ENCODE results near the gene IL1R1. TPM values are rescaled to one million over a fixed set of nuclear protein-coding genes. Genes with fewer than 3 reads are reported as not detected.

Gene IL1R1
- total RNA-seq, 4 donors from 2014 or later, result 41.5 to 157 (median 56.6) TPM

DNA sequence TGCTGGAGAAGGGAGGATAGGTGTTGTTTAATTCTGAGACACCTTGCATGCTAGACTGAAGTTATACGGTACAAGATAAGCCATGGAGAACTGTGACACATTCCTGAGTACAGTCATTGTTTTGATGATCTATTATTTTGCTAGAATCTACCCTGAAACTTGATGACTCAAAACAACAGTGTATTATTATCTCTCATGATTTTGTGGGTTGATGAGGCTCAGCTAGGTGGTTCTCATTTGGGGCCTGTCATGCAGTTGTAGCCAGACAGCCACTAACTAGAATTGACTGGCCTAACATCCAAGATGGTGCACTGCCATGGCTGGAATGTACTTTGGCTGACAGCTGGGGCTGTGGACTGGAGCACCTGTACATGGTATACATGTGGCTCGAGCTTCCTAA, 5.4 kb upstream of the IL1R1 start:
- no peak for DNase-seq (ENCODE audit: extremely low spot score)
- Histone ChIP-seq H3K27me3 (no peaks in the 10 kb centered on the region), H3K4me3 (no peak overlapping the region), H3K9me3 (no peaks in the 10 kb centered on the region), H3K4me1 (peaks cover 5 to 16% (median 13%) of the 10 kb centered on the region in 4 donors), H3K27ac (replicated peaks in 1 of 4) (no peak overlapping the region), H3K36me3 (no peaks in the 10 kb centered on the region)
- intact Hi-C loops (cut with DNase I), result no loop called here
- 88% methylated on average over 2 of the region's 2 CpGs for WGBS
- no peak for TF ChIP-seq EP300 (IDR thresholded peaks at IDR 0.05)
- no peak for TF ChIP-seq POLR2A (IDR thresholded peaks at IDR 0.05; ENCODE audit: low read depth)
- TF ChIP-seq, protein P1, sequence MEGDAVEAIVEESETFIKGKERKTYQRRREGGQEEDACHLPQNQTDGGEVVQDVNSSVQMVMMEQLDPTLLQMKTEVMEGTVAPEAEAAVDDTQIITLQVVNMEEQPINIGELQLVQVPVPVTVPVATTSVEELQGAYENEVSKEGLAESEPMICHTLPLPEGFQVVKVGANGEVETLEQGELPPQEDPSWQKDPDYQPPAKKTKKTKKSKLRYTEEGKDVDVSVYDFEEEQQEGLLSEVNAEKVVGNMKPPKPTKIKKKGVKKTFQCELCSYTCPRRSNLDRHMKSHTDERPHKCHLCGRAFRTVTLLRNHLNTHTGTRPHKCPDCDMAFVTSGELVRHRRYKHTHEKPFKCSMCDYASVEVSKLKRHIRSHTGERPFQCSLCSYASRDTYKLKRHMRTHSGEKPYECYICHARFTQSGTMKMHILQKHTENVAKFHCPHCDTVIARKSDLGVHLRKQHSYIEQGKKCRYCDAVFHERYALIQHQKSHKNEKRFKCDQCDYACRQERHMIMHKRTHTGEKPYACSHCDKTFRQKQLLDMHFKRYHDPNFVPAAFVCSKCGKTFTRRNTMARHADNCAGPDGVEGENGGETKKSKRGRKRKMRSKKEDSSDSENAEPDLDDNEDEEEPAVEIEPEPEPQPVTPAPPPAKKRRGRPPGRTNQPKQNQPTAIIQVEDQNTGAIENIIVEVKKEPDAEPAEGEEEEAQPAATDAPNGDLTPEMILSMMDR (IDR thresholded peaks at IDR 0.05), result no peak
- TF ChIP-seq POLR2AphosphoS5 (IDR thresholded peaks at IDR 0.05), result no peak

DNA sequence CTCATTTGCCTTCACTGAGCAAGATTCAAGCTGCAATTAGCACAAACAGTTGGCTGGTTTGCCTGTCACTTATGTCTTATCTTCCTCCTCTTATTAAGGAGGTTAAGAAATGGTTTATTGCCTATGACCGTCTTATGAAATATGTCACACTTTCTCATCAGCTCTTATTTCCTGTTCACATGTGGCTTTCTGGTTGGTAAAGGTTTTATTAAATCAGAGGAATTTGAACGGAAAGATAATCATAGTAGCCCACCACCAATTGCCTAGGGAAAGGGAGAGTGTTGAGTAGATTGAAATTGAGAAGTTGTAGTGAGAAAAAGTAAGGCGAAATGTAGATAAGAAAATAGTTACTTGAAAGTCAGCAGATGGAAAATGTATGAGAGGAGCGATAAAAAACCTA, 4.2 kb upstream of the IL1R1 start:
- H3K27ac ChIP-seq (replicated peaks in 1 of 4), result no peak overlapping the region
- intact Hi-C loops (cut with DNase I), result no loop called here

DNA sequence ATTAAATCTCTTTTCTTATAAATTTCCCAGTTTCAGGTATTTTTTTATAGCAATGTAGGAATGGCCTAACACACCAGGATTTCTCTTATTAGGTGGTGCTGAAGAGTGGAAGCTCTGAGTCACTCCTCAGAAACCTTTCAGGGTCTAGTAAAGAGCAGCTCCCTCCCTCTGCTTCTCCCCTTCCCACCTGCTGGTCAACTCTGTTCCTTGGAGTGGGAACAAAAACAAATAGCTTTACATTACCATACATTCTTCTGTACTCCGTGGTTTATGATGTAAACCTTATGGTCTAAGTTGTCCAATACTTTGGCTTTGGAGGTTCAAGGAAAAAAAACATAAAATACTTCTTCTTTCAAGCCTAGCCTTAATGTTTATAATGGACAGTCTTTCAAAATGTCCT, 2.7 kb upstream of the IL1R1 start:
- peaks cover 0 to 4% (median 0%) of the 10 kb centered on the region in 4 donors for H3K9me3 ChIP-seq
- no peaks in the 10 kb centered on the region for H3K27me3 ChIP-seq
- H3K4me3 ChIP-seq, result no peak overlapping the region
- H3K27ac ChIP-seq (replicated peaks in 1 of 4), result no peak overlapping the region
- TF ChIP-seq POLR2AphosphoS5 (IDR thresholded peaks at IDR 0.05) (no peak), EP300 (IDR thresholded peaks at IDR 0.05) (no peak), POLR2A (IDR thresholded peaks at IDR 0.05; ENCODE audit: low read depth) (no peak)
- TF ChIP-seq, protein P1 (IDR thresholded peaks at IDR 0.05), result no peak
- WGBS, result 74% methylated on average over 1 of the region's 1 CpG
- peaks cover 5 to 37% (median 25%) of the 10 kb centered on the region in 4 donors for H3K4me1 ChIP-seq
- peaks cover 0 to 2% (median 0%) of the 10 kb centered on the region in 4 donors for H3K36me3 ChIP-seq
- intact Hi-C loops (cut with DNase I), result loop anchor here (5.0 kb wide), 1 partner anchor 78 kb away; no protein-coding TSS in a partner anchor
- DNase-seq (ENCODE audit: extremely low spot score), result no peak

More for the DNA sequence above, 4.2 kb upstream of the IL1R1 start:
- 83% methylated on average over 4 of the region's 4 CpGs for WGBS
- TF ChIP-seq, protein P1 (IDR thresholded peaks at IDR 0.05), result no peak
- TF ChIP-seq POLR2AphosphoS5 (IDR thresholded peaks at IDR 0.05), result no peak
- no peak for TF ChIP-seq POLR2A (IDR thresholded peaks at IDR 0.05; ENCODE audit: low read depth)
- TF ChIP-seq EP300 (IDR thresholded peaks at IDR 0.05), result no peak
- peaks cover 5 to 23% (median 18%) of the 10 kb centered on the region in 4 donors for H3K4me1 ChIP-seq
- DNase-seq (ENCODE audit: extremely low spot score), result no peak
- no peaks in the 10 kb centered on the region for H3K27me3 ChIP-seq
- no peak overlapping the region for H3K4me3 ChIP-seq
- no peaks in the 10 kb centered on the region for H3K9me3 ChIP-seq
- no peaks in the 10 kb centered on the region for H3K36me3 ChIP-seq

DNA sequence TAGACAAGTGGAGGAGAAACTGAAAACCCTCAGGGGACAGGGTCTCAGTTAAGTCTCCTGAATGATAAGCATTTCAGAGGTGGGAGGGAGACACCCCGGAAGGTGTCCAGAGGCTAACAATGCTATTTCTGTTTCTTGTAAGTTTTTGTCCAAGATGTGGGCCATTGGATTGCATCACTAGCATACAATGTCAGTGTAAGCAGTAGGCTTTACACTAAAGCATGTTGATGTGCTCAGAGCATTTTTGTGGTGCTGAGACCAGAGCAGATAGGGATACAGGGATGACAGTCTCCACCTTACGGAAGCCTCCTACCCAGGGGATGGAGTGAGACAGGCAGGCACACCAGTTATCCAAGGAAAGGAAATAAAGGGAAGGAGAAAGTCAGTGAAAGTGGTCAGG, 2.2 kb upstream of the IL1R1 start:
- H3K27ac ChIP-seq (replicated peaks in 1 of 4), result peak overlapping the region in 2 of 4 donors; percentile 89 to 94
- H3K9me3 ChIP-seq, result peaks cover 0 to 9% (median 3%) of the 10 kb centered on the region in 4 donors
- intact Hi-C loops (cut with DNase I), result loop anchor here (5.0 kb wide), 1 partner anchor 78 kb away; no protein-coding TSS in a partner anchor
- H3K4me1 ChIP-seq, result peaks cover 5 to 41% (median 27%) of the 10 kb centered on the region in 4 donors
- 94% methylated on average over 2 of the region's 2 CpGs for whole genome bisulfite sequencing
- H3K36me3 ChIP-seq, result peaks cover 0 to 8% (median 0%) of the 10 kb centered on the region in 4 donors
- no peak overlapping the region for H3K4me3 ChIP-seq
- TF ChIP-seq POLR2AphosphoS5 (IDR thresholded peaks at IDR 0.05) (no peak), POLR2A (IDR thresholded peaks at IDR 0.05; ENCODE audit: low read depth) (no peak), EP300 (IDR thresholded peaks at IDR 0.05) (no peak)
- TF ChIP-seq, protein P1 (IDR thresholded peaks at IDR 0.05), result no peak
- no peaks in the 10 kb centered on the region for H3K27me3 ChIP-seq
- DNase-seq (ENCODE audit: extremely low spot score), result no peak

Measured in esophagus muscularis mucosa (tissue), 4 donors.